ENCODE measurements around the gene C1orf94.
"Not testable (repeated sequence)": the region's sequence is repeated elsewhere in the genome, so short reads cannot be mapped to it uniquely, and the experiment has no call there.

GRCh38 chr1:34183381-34183780 is 6.7 kb downstream of the C1orf94 start:
- TF ChIP-seq POLR2A, CTCF, POLR2AphosphoS5 (IDR thresholded peaks at IDR 0.05): not testable (repeated sequence)

Data from stomach (tissue), 4 donors.